ENCODE results near the gene KHDC4.

DNA sequence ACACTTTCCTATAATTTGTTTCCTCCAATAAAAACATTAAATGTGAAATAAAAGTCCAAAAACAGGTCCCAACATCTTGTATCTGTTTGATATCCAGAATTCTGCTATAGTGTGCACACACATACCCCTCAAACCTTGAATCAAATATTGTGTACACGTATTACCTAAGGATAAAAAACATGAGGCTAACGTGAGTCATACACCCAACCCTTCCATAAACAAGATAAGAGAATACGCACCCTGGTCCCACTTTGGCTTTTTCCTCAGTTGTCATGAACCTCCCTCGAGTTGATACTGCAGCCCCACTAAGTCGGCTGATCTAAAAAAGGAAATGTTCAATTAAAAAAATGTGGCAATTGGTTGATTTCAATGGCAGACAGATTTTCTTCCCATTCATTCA, 5.2 kb downstream of the KHDC4 start:
- no peak for TF ChIP-seq POLR2A (IDR thresholded peaks at IDR 0.05; ENCODE audit: low read depth, low read length)
- TF ChIP-seq SPI1 (IDR thresholded peaks at IDR 0.05; ENCODE audit: low read depth, low read length) = no peak
- TF ChIP-seq POLR2AphosphoS5 (IDR thresholded peaks at IDR 0.05; ENCODE audit: low read depth, low read length) = no peak
- no peak for TF ChIP-seq TAF1 (IDR thresholded peaks at IDR 0.05; ENCODE audit: low read depth, low read length)
